Measurements from ENCODE around the gene SPSB2. TPM values are rescaled to one million over a fixed set of nuclear protein-coding genes. Genes with fewer than 3 reads are reported as not detected.
"Not testable (repeated sequence)": the region's sequence is repeated elsewhere in the genome, so short reads cannot be mapped to it uniquely, and the experiment has no call there.

The SPSB2 gene
- total RNA-seq, 1 donor from 2014 or later: 6.2 TPM

GRCh38 chr12:6867413-6868210 is 5.5 kb downstream of the SPSB2 start, which contains the start of gene TPI1:
Gene TPI1, plus strand, starts transcription at chr12:6867531. Its CDS starts 36 bp downstream, at chr12:6867567.
- Mint-ChIP-seq H3K27ac (ENCODE audit: unreplicated experiment) (peak within 1 kb of the TSS; percentile 96), H3K36me3 (ENCODE audit: low read depth) (peaks cover 34% of the 10 kb centered on the region), H3K4me3 (peak within 1 kb of the TSS; percentile 97), H3K27me3 (ENCODE audit: low read depth) (peaks cover 15% of the 10 kb centered on the region), H3K4me1 (peaks cover 46% of the 10 kb centered on the region), H3K9me3 (no peaks in the 10 kb centered on the region)
- TF ChIP-seq, protein P1, sequence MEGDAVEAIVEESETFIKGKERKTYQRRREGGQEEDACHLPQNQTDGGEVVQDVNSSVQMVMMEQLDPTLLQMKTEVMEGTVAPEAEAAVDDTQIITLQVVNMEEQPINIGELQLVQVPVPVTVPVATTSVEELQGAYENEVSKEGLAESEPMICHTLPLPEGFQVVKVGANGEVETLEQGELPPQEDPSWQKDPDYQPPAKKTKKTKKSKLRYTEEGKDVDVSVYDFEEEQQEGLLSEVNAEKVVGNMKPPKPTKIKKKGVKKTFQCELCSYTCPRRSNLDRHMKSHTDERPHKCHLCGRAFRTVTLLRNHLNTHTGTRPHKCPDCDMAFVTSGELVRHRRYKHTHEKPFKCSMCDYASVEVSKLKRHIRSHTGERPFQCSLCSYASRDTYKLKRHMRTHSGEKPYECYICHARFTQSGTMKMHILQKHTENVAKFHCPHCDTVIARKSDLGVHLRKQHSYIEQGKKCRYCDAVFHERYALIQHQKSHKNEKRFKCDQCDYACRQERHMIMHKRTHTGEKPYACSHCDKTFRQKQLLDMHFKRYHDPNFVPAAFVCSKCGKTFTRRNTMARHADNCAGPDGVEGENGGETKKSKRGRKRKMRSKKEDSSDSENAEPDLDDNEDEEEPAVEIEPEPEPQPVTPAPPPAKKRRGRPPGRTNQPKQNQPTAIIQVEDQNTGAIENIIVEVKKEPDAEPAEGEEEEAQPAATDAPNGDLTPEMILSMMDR (conservative IDR thresholded peaks at IDR 0.05): no peak
- peak; percentile 44 for DNase-seq (ENCODE audit: low read depth, low spot score)

DNA sequence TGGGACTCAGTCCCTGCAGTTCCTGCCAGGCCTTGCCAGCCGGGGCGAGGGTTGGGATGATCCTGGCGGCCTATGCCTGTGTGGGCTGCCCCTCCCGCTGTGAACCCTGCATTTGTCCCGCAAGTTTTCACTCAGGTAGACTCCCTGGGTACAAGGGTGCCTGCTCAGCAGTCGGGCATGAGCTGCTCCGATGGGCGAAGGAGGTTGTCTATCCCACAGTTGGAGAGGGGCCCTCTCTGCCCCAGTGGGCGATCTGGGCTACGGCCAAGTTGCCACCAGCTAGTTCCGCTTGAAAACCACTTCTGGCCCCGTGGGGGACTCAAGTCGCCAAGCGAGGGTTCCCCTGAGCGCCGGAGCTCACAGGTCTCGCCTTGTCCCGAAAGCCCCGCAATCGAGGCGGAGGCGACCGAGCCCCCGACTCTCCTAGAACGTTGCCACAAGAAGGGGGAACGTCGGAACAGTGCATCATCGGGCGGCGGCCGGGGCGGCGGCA is 6.1 kb downstream of the SPSB2 start:
- Mint-ChIP-seq H3K9me3 (no peaks in the 10 kb centered on the region), H3K4me3 (peak overlapping the region; percentile 97)

DNA sequence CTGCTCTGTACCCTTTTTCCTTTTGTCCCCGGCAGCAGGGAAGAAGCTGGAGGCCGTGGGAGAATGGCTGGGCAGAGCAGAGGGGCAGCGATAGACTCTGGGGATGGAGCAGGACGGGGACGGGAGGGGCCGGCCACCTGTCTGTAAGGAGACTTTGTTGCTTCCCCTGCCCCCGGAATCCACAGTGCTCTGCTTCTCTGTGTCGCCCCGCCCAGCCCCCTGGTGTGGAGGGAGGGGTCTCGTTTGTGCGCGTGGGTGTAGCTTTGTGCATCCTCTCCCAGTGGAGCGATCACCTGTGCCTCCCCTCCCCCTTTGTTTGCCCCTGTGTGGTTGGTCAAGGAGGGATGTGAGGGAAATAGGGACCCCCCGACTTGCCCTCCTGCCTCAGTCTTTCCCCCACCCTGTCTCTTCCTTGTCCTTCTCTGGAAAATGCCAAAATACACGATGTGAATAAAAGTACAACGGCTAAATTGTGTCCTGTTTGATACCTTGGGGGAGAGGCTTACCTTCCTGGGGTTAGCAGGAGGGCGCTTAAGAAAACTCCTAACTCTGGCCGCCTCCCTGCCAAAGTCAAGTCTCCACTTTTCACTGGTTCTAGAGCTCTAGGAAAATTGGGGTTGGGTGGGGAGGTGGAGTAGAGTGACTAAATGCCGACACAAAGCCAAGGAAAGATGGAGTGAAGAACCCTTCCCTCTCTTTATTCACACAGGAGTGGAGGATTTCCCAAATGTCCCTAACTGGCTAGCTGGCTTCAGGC is 6.8 kb downstream of the SPSB2 start:
- H3K9me3 Mint-ChIP-seq: no peaks in the 10 kb centered on the region
- TF ChIP-seq, protein P1 (conservative IDR thresholded peaks at IDR 0.05): no peak
- no peak overlapping the region for H3K27ac Mint-ChIP-seq (ENCODE audit: unreplicated experiment)
- DNase-seq (ENCODE audit: low read depth, low spot score): no peak
- H3K4me1 Mint-ChIP-seq: peaks cover 36% of the 10 kb centered on the region
- H3K4me3 Mint-ChIP-seq: peak overlapping the region; percentile 97
- H3K27me3 Mint-ChIP-seq (ENCODE audit: low read depth): peaks cover 11% of the 10 kb centered on the region
- H3K36me3 Mint-ChIP-seq (ENCODE audit: low read depth): peaks cover 37% of the 10 kb centered on the region

More for the DNA sequence above, 6.1 kb downstream of the SPSB2 start:
- peaks cover 11% of the 10 kb centered on the region for H3K27me3 Mint-ChIP-seq (ENCODE audit: low read depth)
- peaks cover 40% of the 10 kb centered on the region for H3K4me1 Mint-ChIP-seq
- peak; percentile 74 for DNase-seq (ENCODE audit: low read depth, low spot score)
- TF ChIP-seq, protein P1 (conservative IDR thresholded peaks at IDR 0.05): no peak
- H3K27ac Mint-ChIP-seq (ENCODE audit: unreplicated experiment): peak overlapping the region; percentile 81
- peaks cover 37% of the 10 kb centered on the region for H3K36me3 Mint-ChIP-seq (ENCODE audit: low read depth)

- Mint-ChIP-seq H3K36me3 (ENCODE audit: low read depth) (peaks cover 42% of the 10 kb centered on the region), H3K27me3 (ENCODE audit: low read depth) (peaks cover 11% of the 10 kb centered on the region), H3K4me3 (peak overlapping the region; percentile 78), H3K4me1 (peaks cover 29% of the 10 kb centered on the region)
- not testable (repeated sequence) for H3K27ac Mint-ChIP-seq (ENCODE audit: unreplicated experiment); DNase-seq (ENCODE audit: low read depth, low spot score); H3K9me3 Mint-ChIP-seq
Measured at GRCh38 chr12:6865307-6865706, 7.8 kb downstream of the SPSB2 start.

DNA sequence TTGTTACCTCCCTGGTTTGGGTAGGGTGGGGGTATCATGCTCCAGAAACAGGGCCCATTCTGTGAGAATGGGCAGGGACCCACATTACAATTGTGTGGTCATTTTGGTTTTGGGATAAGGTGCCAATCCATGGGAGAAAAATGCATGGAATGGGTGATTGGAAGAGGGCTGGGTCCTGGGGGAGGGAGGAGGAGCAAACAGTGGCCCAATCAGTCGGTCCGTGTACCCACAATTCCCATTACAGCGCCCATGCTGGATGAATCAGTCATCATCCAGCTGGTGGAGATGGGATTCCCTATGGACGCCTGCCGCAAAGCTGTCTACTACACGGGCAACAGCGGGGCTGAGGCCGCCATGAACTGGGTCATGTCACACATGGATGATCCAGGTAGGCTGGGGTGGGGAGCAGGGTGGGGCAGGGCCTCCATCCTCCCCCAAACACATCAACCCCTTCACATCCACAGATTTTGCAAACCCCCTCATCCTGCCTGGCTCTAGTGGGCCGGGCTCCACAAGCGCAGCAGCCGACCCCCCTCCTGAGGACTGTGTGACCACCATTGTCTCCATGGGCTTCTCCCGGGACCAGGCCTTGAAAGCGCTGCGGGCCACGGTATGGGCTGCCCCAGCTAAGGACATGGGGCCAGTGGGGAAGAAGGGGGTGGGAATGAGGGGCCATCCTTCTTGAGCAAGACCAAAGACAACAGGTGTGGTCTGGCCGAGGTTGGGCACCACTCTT is 9.3 kb downstream of the SPSB2 start:
- Mint-ChIP-seq H3K4me1 (peaks cover 18% of the 10 kb centered on the region), H3K27ac (ENCODE audit: unreplicated experiment) (no peak overlapping the region), H3K36me3 (ENCODE audit: low read depth) (peaks cover 31% of the 10 kb centered on the region), H3K9me3 (no peaks in the 10 kb centered on the region), H3K4me3 (no peak overlapping the region), H3K27me3 (ENCODE audit: low read depth) (peaks cover 3% of the 10 kb centered on the region)
- TF ChIP-seq, protein P1 (conservative IDR thresholded peaks at IDR 0.05): no peak
- DNase-seq (ENCODE audit: low read depth, low spot score): no peak

Measured in neural crest cell (in vitro differentiated cells).